ENCODE data around the gene NAALAD2. TPM values are rescaled to one million over a fixed set of nuclear protein-coding genes. Genes with fewer than 3 reads are reported as not detected.

Gene NAALAD2
- total RNA-seq, 1 donor, result 2.2 TPM

- no peak overlapping the region for H3K4me3 ChIP-seq (ENCODE audit: low read depth, low read length)
- DNase-seq (ENCODE audit: low read depth), result no peak
- TF ChIP-seq CTCF (IDR thresholded peaks at IDR 0.05; ENCODE audit: insufficient read depth, low read depth, low read length), result no peak
Observed at GRCh38 chr11:90216611-90217010, 82.1 kb downstream of the NAALAD2 start.

- no peak for TF ChIP-seq CTCF (IDR thresholded peaks at IDR 0.05; ENCODE audit: insufficient read depth, low read depth, low read length)
Observed at GRCh38 chr11:90218606-90219005, 84.1 kb downstream of the NAALAD2 start.

GRCh38 chr11:90219438-90219837 lies 85.0 kb downstream of the NAALAD2 start:
- no peak for TF ChIP-seq CTCF (IDR thresholded peaks at IDR 0.05; ENCODE audit: insufficient read depth, low read depth, low read length)
- no peak overlapping the region for H3K4me3 ChIP-seq (ENCODE audit: low read depth, low read length)
- DNase-seq (ENCODE audit: low read depth), result no peak

More at GRCh38 chr11:90218606-90219005, 84.1 kb downstream of the NAALAD2 start:
- no peak overlapping the region for H3K4me3 ChIP-seq (ENCODE audit: low read depth, low read length)
- DNase-seq (ENCODE audit: low read depth), result no peak

GRCh38 chr11:90220391-90220790 lies 85.9 kb downstream of the NAALAD2 start:
- DNase-seq (ENCODE audit: low read depth), result peak; percentile 51
- no peak for TF ChIP-seq CTCF (IDR thresholded peaks at IDR 0.05; ENCODE audit: insufficient read depth, low read depth, low read length)
- peak overlapping the region; percentile 83 for H3K4me3 ChIP-seq (ENCODE audit: low read depth, low read length)

GRCh38 chr11:90221803-90222458 lies 87.5 kb downstream of the NAALAD2 start:
- TF ChIP-seq CTCF (IDR thresholded peaks at IDR 0.05; ENCODE audit: insufficient read depth, low read depth, low read length), result no peak

GRCh38 chr11:90222459-90223247 lies 88.2 kb downstream of the NAALAD2 start, which contains the start of gene CHORDC1:
Gene CHORDC1, minus strand, starts transcription at chr11:90223049. Its CDS starts 95 bp downstream, at chr11:90222954.
- H3K4me3 ChIP-seq (ENCODE audit: low read depth, low read length), result peak within 1 kb of the TSS; percentile 83
- no peak for TF ChIP-seq CTCF (IDR thresholded peaks at IDR 0.05; ENCODE audit: insufficient read depth, low read depth, low read length)
- peak; percentile 86 for DNase-seq (ENCODE audit: low read depth)

More at GRCh38 chr11:90221803-90222458, 87.5 kb downstream of the NAALAD2 start:
- peak overlapping the region; percentile 83 for H3K4me3 ChIP-seq (ENCODE audit: low read depth, low read length)
- no peak for DNase-seq (ENCODE audit: low read depth)
